NB4 (cell line): ENCODE data around the gene HECTD4.

Experiments
- CTCF ChIP-seq: IDR thresholded peaks from one replicate; pipeline ENCODE4 v1.5.1; 2012; ENCODE audit warnings: low read depth, low read length
- MYC ChIP-seq: IDR thresholded peaks from 2 replicates; pipeline ENCODE4 v1.6.1; 2011; ENCODE audit warnings: low read depth, low read length
- POLR2A ChIP-seq: IDR thresholded peaks from 2 replicates; pipeline ENCODE4 v1.6.1; 2011; ENCODE audit warnings: mild to moderate bottlenecking; ENCODE audit not compliant: insufficient read length; ENCODE audit errors: extremely low read depth

GRCh38 chr12:112121780-112122565, 260.3 kb downstream of the HECTD4 start:
- no peak for TF ChIP-seq CTCF
- no peak for TF ChIP-seq POLR2A
- TF ChIP-seq MYC = no peak
